C4-2B (cell line): Measurements from ENCODE around the gene FOXK1.

Source experiments
- CTCF ChIP-seq: fragments of 450-650 bp; conservative IDR thresholded peaks from 2 replicates; pipeline ENCODE4 v1.5.1; 2017; ENCODE audit warnings: mild to moderate bottlenecking
- ZFX ChIP-seq: fragments of 450-650 bp; IDR thresholded peaks from 2 replicates; pipeline ENCODE4 v1.6.1; 2017

GRCh38 chr7:4787541-4787940 lies 105.4 kb downstream of the FOXK1 start:
- TF ChIP-seq CTCF (no peak), ZFX (no peak)
